Fibroblast of villous mesenchyme (primary cell): Measurements from ENCODE around the gene CREB5. TPM values are rescaled to one million over a fixed set of nuclear protein-coding genes. Genes with fewer than 3 reads are reported as not detected.
"Not testable (repeated sequence)": the region's sequence is repeated elsewhere in the genome, so short reads cannot be mapped to it uniquely, and the experiment has no call there.

Experiments used
- DNase-seq: peaks from one replicate; pipeline ENCODE4 v3.0.0-alpha.2; 2010; ENCODE audit warnings: low read depth
- H3K4me3 ChIP-seq: 2 replicates; pipeline ENCODE4 v1.5.1; 2011; ENCODE audit warnings: low read depth, mild to moderate bottlenecking, low read length
- total RNA-seq: library from RNA; depleted of rRNA; stranded (reverse); fragments of >200 nt; gene quantifications from 2 replicates; pipeline ENCODE4 v1.2.3, GENCODE V29; 2012
- TF ChIP-seq, protein P1 (sequence below): IDR thresholded peaks from 2 replicates; pipeline ENCODE4 v1.5.1; 2012; ENCODE audit warnings: low read depth, mild to moderate bottlenecking, low read length; ENCODE audit not compliant: insufficient read depth

The CREB5 gene
- total RNA-seq, 1 donor: 6.0 TPM

- TF ChIP-seq, protein P1, sequence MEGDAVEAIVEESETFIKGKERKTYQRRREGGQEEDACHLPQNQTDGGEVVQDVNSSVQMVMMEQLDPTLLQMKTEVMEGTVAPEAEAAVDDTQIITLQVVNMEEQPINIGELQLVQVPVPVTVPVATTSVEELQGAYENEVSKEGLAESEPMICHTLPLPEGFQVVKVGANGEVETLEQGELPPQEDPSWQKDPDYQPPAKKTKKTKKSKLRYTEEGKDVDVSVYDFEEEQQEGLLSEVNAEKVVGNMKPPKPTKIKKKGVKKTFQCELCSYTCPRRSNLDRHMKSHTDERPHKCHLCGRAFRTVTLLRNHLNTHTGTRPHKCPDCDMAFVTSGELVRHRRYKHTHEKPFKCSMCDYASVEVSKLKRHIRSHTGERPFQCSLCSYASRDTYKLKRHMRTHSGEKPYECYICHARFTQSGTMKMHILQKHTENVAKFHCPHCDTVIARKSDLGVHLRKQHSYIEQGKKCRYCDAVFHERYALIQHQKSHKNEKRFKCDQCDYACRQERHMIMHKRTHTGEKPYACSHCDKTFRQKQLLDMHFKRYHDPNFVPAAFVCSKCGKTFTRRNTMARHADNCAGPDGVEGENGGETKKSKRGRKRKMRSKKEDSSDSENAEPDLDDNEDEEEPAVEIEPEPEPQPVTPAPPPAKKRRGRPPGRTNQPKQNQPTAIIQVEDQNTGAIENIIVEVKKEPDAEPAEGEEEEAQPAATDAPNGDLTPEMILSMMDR: no peak
- DNase-seq: no peak
- no peak overlapping the region for H3K4me3 ChIP-seq
Measured at GRCh38 chr7:28782362-28782761, 370.0 kb downstream of the CREB5 start.

DNA sequence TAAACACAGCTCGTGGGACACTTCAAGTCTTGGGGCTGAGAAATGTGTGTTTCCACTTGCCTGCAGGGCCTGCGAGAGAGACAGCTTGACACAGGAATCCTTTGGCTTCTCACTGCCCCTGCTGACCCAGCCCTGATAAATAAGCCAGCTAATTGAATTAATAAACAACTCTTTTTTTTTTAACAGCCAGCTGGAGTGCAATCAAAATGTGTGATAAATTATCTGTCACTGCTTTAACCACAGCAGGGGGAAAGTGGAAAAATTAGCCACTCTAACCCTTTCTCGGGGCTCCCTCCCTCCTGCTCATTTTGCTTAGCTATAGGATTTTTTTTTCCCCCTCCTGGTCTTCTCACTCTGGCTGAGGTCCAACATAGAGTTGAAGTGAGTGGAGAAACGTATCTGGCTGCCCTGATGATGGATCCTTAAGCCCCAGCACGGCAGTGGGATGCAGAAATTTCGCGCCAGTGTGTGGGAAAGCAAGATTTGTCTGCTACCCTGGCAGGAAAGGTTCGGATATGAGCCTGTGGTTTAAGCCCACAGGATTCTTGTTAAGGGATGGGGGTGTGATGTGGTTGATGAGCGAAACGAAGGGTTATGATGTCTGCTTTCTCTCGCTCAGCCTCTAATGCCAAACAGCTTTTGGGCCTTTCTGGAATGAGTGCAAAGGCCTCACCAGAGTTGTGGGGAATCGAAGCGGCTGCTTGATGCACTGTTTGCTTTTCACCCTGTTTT, 372.0 kb downstream of the CREB5 start:
- peak; percentile 45 for DNase-seq
- TF ChIP-seq, protein P1: no peak
- no peak overlapping the region for H3K4me3 ChIP-seq

DNA sequence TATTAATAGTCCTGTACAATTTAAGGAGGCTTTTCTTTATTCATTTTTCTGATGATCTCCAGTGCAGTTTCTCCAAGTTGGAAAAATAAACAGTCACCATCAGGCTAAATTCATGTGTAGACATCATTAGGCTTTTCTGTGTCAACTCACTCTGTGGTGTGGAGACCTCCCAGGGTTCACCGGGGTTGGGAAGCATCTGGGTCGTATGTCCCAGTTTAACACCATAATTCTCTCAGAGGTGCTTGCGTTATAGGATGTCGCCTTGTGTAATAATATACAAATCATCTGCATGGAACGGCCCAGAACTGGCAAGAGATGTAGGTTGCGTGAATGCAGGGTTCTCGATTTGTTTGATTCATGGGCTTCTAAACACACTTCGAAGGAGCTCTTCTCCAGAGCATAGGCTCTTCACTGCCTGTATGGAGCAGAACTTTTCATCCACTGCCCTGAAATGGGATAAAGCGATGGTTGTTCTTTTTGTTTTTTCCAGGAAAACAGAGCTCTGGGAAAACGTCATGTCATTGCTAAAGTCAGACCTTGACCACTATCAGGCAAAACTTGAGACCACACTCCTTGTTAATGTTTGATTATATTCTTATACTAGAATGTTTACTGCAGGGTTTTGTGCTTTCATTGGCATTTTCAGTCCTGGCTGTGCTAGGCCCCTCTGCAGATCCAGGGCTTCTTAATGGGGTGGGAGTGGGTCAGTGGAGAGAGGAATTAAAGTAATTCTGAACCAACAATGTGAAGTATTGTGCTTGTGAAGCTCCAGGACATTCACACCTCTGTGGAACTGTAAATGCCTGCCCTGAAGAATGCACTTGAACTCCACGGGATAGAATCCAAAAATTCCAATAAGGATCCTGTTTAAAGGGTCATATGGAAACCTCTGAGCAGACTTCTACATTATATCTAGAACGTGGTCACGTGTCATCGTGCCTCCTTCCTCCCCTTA, 373.0 kb downstream of the CREB5 start:
- no peak for DNase-seq
- H3K4me3 ChIP-seq: no peak overlapping the region
- TF ChIP-seq, protein P1: no peak

GRCh38 chr7:28786156-28786555, 373.8 kb downstream of the CREB5 start:
- H3K4me3 ChIP-seq, DNase-seq: not testable (repeated sequence)

DNA sequence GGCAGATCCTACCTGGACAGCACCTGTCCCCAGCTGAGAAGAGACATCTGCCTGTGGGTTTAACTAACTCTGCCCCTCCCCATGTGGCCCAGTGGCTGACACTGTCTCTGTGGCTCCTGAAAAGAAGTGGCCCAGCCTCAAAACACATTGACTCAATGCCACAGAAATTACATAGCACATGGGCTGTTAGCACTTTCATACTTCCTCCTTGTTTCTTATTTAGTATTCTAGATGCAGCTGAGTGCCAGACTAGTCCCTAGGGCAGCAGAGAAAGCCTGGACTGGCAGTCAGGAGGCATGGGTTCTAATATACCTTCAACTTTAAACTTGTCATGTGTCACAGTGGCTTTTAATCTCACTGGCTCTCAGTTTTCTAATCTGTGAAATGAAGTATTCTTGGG, 374.8 kb downstream of the CREB5 start:
- TF ChIP-seq, protein P1: no peak
- H3K4me3 ChIP-seq: no peak overlapping the region
- no peak for DNase-seq

GRCh38 chr7:28790467-28790866, 378.1 kb downstream of the CREB5 start:
- TF ChIP-seq, protein P1: no peak
- DNase-seq: no peak
- H3K4me3 ChIP-seq: no peak overlapping the region

GRCh38 chr7:28792858-28793257, 380.5 kb downstream of the CREB5 start:
- no peak for DNase-seq
- H3K4me3 ChIP-seq: no peak overlapping the region
- TF ChIP-seq, protein P1: no peak
